Measurements from ENCODE around the gene ADK. TPM values are rescaled to one million over a fixed set of nuclear protein-coding genes. Genes with fewer than 3 reads are reported as not detected.

Gene ADK
- total and polyA plus RNA-seq, 4 donors = 12.6 to 21.1 (median 16.1) TPM

- WGBS, 2 donors = 70 to 71% methylated on average over 6 of the region's 6 CpGs
- H3K27ac ChIP-seq (ENCODE audit: low read depth in 1 of 2, low read length in 2 of 2) = peak overlapping the region in 1 of 2 donors; percentile 28
These were observed 124.8 kb downstream of the ADK start for GRCh38 chr10:74275755-74276290.

GRCh38 chr10:74276416-74276815 lies 125.4 kb downstream of the ADK start:
- ATAC-seq (ENCODE audit: low FRiP score) (no peak), DNase-seq (no peak)
- no peaks in the 10 kb centered on the region for H3K27me3 ChIP-seq (ENCODE audit: control insufficient read depth in 1 of 2, insufficient read depth in 2 of 2, low read length in 1 of 2)
- no peaks in the 10 kb centered on the region for H3K36me3 ChIP-seq (ENCODE audit: control insufficient read depth in 1 of 2, insufficient read depth in 2 of 2, low read length in 1 of 2)
- H3K4me1 ChIP-seq (ENCODE audit: control insufficient read depth in 1 of 2, insufficient read depth in 2 of 2, low read length in 2 of 2) = peaks cover 2 to 4% of the 10 kb centered on the region in 2 donors
- H3K27ac ChIP-seq (ENCODE audit: low read depth in 1 of 2, low read length in 2 of 2) = no peak overlapping the region
- no peak overlapping the region for H3K4me3 ChIP-seq (ENCODE audit: low read length in 2 of 2)
- intact Hi-C loops (cut with DNase I) = no loop called here
- no peaks in the 10 kb centered on the region for H3K9me3 ChIP-seq (ENCODE audit: control insufficient read depth, low read length)

More at GRCh38 chr10:74275755-74276290, 124.8 kb downstream of the ADK start:
- H3K36me3 ChIP-seq (ENCODE audit: control insufficient read depth in 1 of 2, insufficient read depth in 2 of 2, low read length in 1 of 2) = no peaks in the 10 kb centered on the region
- no peak overlapping the region for H3K4me3 ChIP-seq (ENCODE audit: low read length in 2 of 2)
- no peaks in the 10 kb centered on the region for H3K27me3 ChIP-seq (ENCODE audit: control insufficient read depth in 1 of 2, insufficient read depth in 2 of 2, low read length in 1 of 2)
- DNase-seq = no peak
- intact Hi-C loops (cut with DNase I) = no loop called here
- ATAC-seq (ENCODE audit: low FRiP score) = no peak
- H3K4me1 ChIP-seq (ENCODE audit: control insufficient read depth in 1 of 2, insufficient read depth in 2 of 2, low read length in 2 of 2) = peaks cover 2 to 4% of the 10 kb centered on the region in 2 donors
- H3K9me3 ChIP-seq (ENCODE audit: control insufficient read depth, low read length) = no peaks in the 10 kb centered on the region

- intact Hi-C loops (cut with DNase I) = no loop called here
- H3K27ac ChIP-seq (ENCODE audit: low read depth in 1 of 2, low read length in 2 of 2) = no peak overlapping the region
- no peaks in the 10 kb centered on the region for H3K4me1 ChIP-seq (ENCODE audit: control insufficient read depth in 1 of 2, insufficient read depth in 2 of 2, low read length in 2 of 2)
- ATAC-seq (ENCODE audit: low FRiP score) = no peak
- no peak for DNase-seq
- no peaks in the 10 kb centered on the region for H3K9me3 ChIP-seq (ENCODE audit: control insufficient read depth, low read length)
- H3K27me3 ChIP-seq (ENCODE audit: control insufficient read depth in 1 of 2, insufficient read depth in 2 of 2, low read length in 1 of 2) = no peaks in the 10 kb centered on the region
- WGBS, 2 donors = 94 to 96% methylated on average over 4 of the region's 4 CpGs
- no peak overlapping the region for H3K4me3 ChIP-seq (ENCODE audit: low read length in 2 of 2)
- H3K36me3 ChIP-seq (ENCODE audit: control insufficient read depth in 1 of 2, insufficient read depth in 2 of 2, low read length in 1 of 2) = no peaks in the 10 kb centered on the region
These were observed 131.3 kb downstream of the ADK start for GRCh38 chr10:74282151-74282847.

- no peaks in the 10 kb centered on the region for H3K9me3 ChIP-seq (ENCODE audit: control insufficient read depth, low read length)
- intact Hi-C loops (cut with DNase I) = no loop called here
- no peak overlapping the region for H3K4me3 ChIP-seq (ENCODE audit: low read length in 2 of 2)
- no peaks in the 10 kb centered on the region for H3K4me1 ChIP-seq (ENCODE audit: control insufficient read depth in 1 of 2, insufficient read depth in 2 of 2, low read length in 2 of 2)
- DNase-seq = no peak
- no peak for ATAC-seq (ENCODE audit: low FRiP score)
- no peaks in the 10 kb centered on the region for H3K27me3 ChIP-seq (ENCODE audit: control insufficient read depth in 1 of 2, insufficient read depth in 2 of 2, low read length in 1 of 2)
- no peaks in the 10 kb centered on the region for H3K36me3 ChIP-seq (ENCODE audit: control insufficient read depth in 1 of 2, insufficient read depth in 2 of 2, low read length in 1 of 2)
- H3K27ac ChIP-seq (ENCODE audit: low read depth in 1 of 2, low read length in 2 of 2) = no peak overlapping the region
- WGBS, 2 donors = 80 to 84% methylated on average over 2 of the region's 2 CpGs
These were observed 131.8 kb downstream of the ADK start for GRCh38 chr10:74282848-74283210.

GRCh38 chr10:74289188-74289587 lies 138.2 kb downstream of the ADK start:
- H3K27me3 ChIP-seq (ENCODE audit: control insufficient read depth in 1 of 2, insufficient read depth in 2 of 2, low read length in 1 of 2) = no peaks in the 10 kb centered on the region
- H3K4me1 ChIP-seq (ENCODE audit: control insufficient read depth in 1 of 2, insufficient read depth in 2 of 2, low read length in 2 of 2) = peaks cover 0 to 2% of the 10 kb centered on the region in 2 donors
- H3K4me3 ChIP-seq (ENCODE audit: low read length in 2 of 2) = no peak overlapping the region
- 39 to 45% methylated on average over 3 of the region's 3 CpGs for WGBS, 2 donors
- ATAC-seq (ENCODE audit: low FRiP score) (no peak), DNase-seq (no peak)
- no peaks in the 10 kb centered on the region for H3K36me3 ChIP-seq (ENCODE audit: control insufficient read depth in 1 of 2, insufficient read depth in 2 of 2, low read length in 1 of 2)
- no peaks in the 10 kb centered on the region for H3K9me3 ChIP-seq (ENCODE audit: control insufficient read depth, low read length)
- peak overlapping the region in 1 of 2 donors; percentile 68 for H3K27ac ChIP-seq (ENCODE audit: low read depth in 1 of 2, low read length in 2 of 2)
- intact Hi-C loops (cut with DNase I) = no loop called here

- Histone ChIP-seq H3K4me1 (ENCODE audit: control insufficient read depth in 1 of 2, insufficient read depth in 2 of 2, low read length in 2 of 2) (peaks cover 0 to 2% of the 10 kb centered on the region in 2 donors), H3K36me3 (ENCODE audit: control insufficient read depth in 1 of 2, insufficient read depth in 2 of 2, low read length in 1 of 2) (no peaks in the 10 kb centered on the region), H3K9me3 (ENCODE audit: control insufficient read depth, low read length) (no peaks in the 10 kb centered on the region), H3K4me3 (ENCODE audit: low read length in 2 of 2) (no peak overlapping the region), H3K27ac (ENCODE audit: low read depth in 1 of 2, low read length in 2 of 2) (peak overlapping the region; percentile 60 to 80), H3K27me3 (ENCODE audit: control insufficient read depth in 1 of 2, insufficient read depth in 2 of 2, low read length in 1 of 2) (no peaks in the 10 kb centered on the region)
- ATAC-seq (ENCODE audit: low FRiP score) = no peak
- no peak for DNase-seq
- WGBS, 2 donors = 42 to 46% methylated on average over 4 of the region's 4 CpGs
- intact Hi-C loops (cut with DNase I) = loop anchor here in 1 of 2 donors (5.0 kb wide), 1 partner anchor 537 kb away; the partner anchor contains the start of gene KAT6B
These were observed 138.9 kb downstream of the ADK start for GRCh38 chr10:74289951-74290350.

GRCh38 chr10:74290708-74291107 lies 139.7 kb downstream of the ADK start:
- DNase-seq (no peak), ATAC-seq (ENCODE audit: low FRiP score) (peak; percentile 79)
- H3K36me3 ChIP-seq (ENCODE audit: control insufficient read depth in 1 of 2, insufficient read depth in 2 of 2, low read length in 1 of 2) = no peaks in the 10 kb centered on the region
- H3K27ac ChIP-seq (ENCODE audit: low read depth in 1 of 2, low read length in 2 of 2) = peak overlapping the region in 1 of 2 donors; percentile 44
- H3K9me3 ChIP-seq (ENCODE audit: control insufficient read depth, low read length) = no peaks in the 10 kb centered on the region
- H3K4me1 ChIP-seq (ENCODE audit: control insufficient read depth in 1 of 2, insufficient read depth in 2 of 2, low read length in 2 of 2) = peaks cover 0 to 2% of the 10 kb centered on the region in 2 donors
- no peak overlapping the region for H3K4me3 ChIP-seq (ENCODE audit: low read length in 2 of 2)
- 0 to 13% methylated on average over 1 of the region's 1 CpG for WGBS, 2 donors
- no peaks in the 10 kb centered on the region for H3K27me3 ChIP-seq (ENCODE audit: control insufficient read depth in 1 of 2, insufficient read depth in 2 of 2, low read length in 1 of 2)
- intact Hi-C loops (cut with DNase I) = loop anchor here in 1 of 2 donors (5.0 kb wide), 1 partner anchor 537 kb away; the partner anchor contains the start of gene KAT6B

GRCh38 chr10:74292871-74293427 lies 141.9 kb downstream of the ADK start:
- intact Hi-C loops (cut with DNase I) = loop anchor here in 1 of 2 donors (5.0 kb wide), 1 partner anchor 534 kb away; the partner anchor contains the start of gene KAT6B
- no peak overlapping the region for H3K4me3 ChIP-seq (ENCODE audit: low read length in 2 of 2)
- ATAC-seq (ENCODE audit: low FRiP score) (no peak), DNase-seq (no peak)
- H3K27me3 ChIP-seq (ENCODE audit: control insufficient read depth in 1 of 2, insufficient read depth in 2 of 2, low read length in 1 of 2) = no peaks in the 10 kb centered on the region
- H3K36me3 ChIP-seq (ENCODE audit: control insufficient read depth in 1 of 2, insufficient read depth in 2 of 2, low read length in 1 of 2) = no peaks in the 10 kb centered on the region
- H3K27ac ChIP-seq (ENCODE audit: low read depth in 1 of 2, low read length in 2 of 2) = peak overlapping the region in 1 of 2 donors; percentile 48
- WGBS, 2 donors = 69 to 72% methylated on average over 4 of the region's 4 CpGs
- H3K9me3 ChIP-seq (ENCODE audit: control insufficient read depth, low read length) = no peaks in the 10 kb centered on the region
- H3K4me1 ChIP-seq (ENCODE audit: control insufficient read depth in 1 of 2, insufficient read depth in 2 of 2, low read length in 2 of 2) = peaks cover 0 to 2% of the 10 kb centered on the region in 2 donors

Data from aorta (tissue), 5 donors.